Endothelial cell of umbilical vein (primary cell): Measurements from ENCODE around the gene IRAK1BP1. TPM values are rescaled to one million over a fixed set of nuclear protein-coding genes. Genes with fewer than 3 reads are reported as not detected.

Source experiments
- BruUV-seq: library from RNA; stranded (reverse); fragments of 400-500 nt; replicated peaks from 2 replicates; lab custom pipeline; 2021; lab: Mats Ljungman, UMichigan
- CTCF ChIA-PET: fragments of 300-600, 350-600 bp; sonication (Branson Sonifier 250); formaldehyde crosslinking; loops from one replicate; lab custom pipeline; 2021; ENCODE audit warnings: antibody characterized with exemption, inconsistent platforms; lab: Charles Lee
- POLR2A ChIA-PET: fragments of 300-600, 350-600 bp; sonication (Branson Sonifier 250); formaldehyde crosslinking; loops from one replicate; lab custom pipeline; 2021; ENCODE audit warnings: antibody characterized with exemption, inconsistent platforms; lab: Charles Lee
- DNase-seq: peaks from one replicate; pipeline ENCODE4 v3.0.0-alpha.2; 2011; ENCODE audit warnings: low read depth, low spot score
- FAIRE-seq: peaks from 2 replicates; lab custom pipeline; 2011; peaks lifted over from hg19 to GRCh38; lab: Jason Lieb, UNC
- H2AFZ ChIP-seq: 2 replicates; pipeline ENCODE4 v1.6.0; 2012; ENCODE audit warnings: low read depth, low read length, control low read depth, inconsistent platforms
- H3K27ac ChIP-seq: 2 replicates; pipeline ENCODE4 v1.5.1; 2011; ENCODE audit warnings: low read depth, mild to moderate bottlenecking, control low read depth, low read length, moderate library complexity; ENCODE audit not compliant: insufficient read depth
- H3K27me3 ChIP-seq, 2 experiments: 2 replicates each; pipeline versions ENCODE4 v1.6.0 to v1.6.1; 2011; ENCODE audit warnings: low read length in 2 of 2, mixed read lengths in 1 of 2; ENCODE audit not compliant: control insufficient read depth in 2 of 2, insufficient read depth in 2 of 2
- H3K36me3 ChIP-seq, 2 experiments: 2 replicates in 1 of 2; 3 replicates in 1 of 2; pipeline ENCODE4 v1.5.1; 2011; ENCODE audit warnings: low read length in 2 of 2, mild to moderate bottlenecking in 1 of 2, moderate library complexity in 1 of 2; ENCODE audit not compliant: control insufficient read depth in 2 of 2, insufficient read depth in 2 of 2; ENCODE audit errors: extremely low read depth in 1 of 2
- H3K4me1 ChIP-seq: 3 replicates; pipeline ENCODE4 v1.5.1; 2011; ENCODE audit warnings: mild to moderate bottlenecking, low read length; ENCODE audit not compliant: control insufficient read depth, insufficient read depth; ENCODE audit errors: extremely low read depth
- H3K4me2 ChIP-seq: 2 replicates; pipeline ENCODE4 v1.6.1; 2011; ENCODE audit warnings: low read length, control low read depth, mixed read lengths; ENCODE audit not compliant: insufficient read depth
- H3K4me3 ChIP-seq, 3 experiments: fragments of 200-600 bp in 1 of 3; sonication (generic), shearing (Covaris generic) in 1 of 3; replicated peaks in 1 of 3; 2 replicates each; pipeline ENCODE4 v1.5.1; 2011 to 2016; ENCODE audit warnings: control low read depth in 3 of 3, low read length in 3 of 3, mild to moderate bottlenecking in 2 of 3, inconsistent platforms in 1 of 3, low read depth in 1 of 3, moderate library complexity in 1 of 3; ENCODE audit not compliant: insufficient read depth in 1 of 3
- H3K79me2 ChIP-seq: 2 replicates; pipeline ENCODE4 v1.6.0; 2012; ENCODE audit warnings: low read length, inconsistent platforms; ENCODE audit not compliant: control insufficient read depth, insufficient read depth
- H3K9ac ChIP-seq: replicated peaks from 2 replicates; pipeline ENCODE3; 2011; ENCODE audit warnings: low read length, control low read depth; ENCODE audit not compliant: insufficient read depth; ENCODE audit errors: extremely low read depth
- H3K9me1 ChIP-seq: replicated peaks from 3 replicates; pipeline ENCODE4 v1.6.0; 2011; ENCODE audit warnings: mild to moderate bottlenecking, low read length; ENCODE audit not compliant: control insufficient read depth, insufficient read depth; ENCODE audit errors: extremely low read depth
- H3K9me3 ChIP-seq: replicated peaks from 2 replicates; pipeline ENCODE4 v1.5.1; 2012; ENCODE audit warnings: low read length, inconsistent platforms; ENCODE audit not compliant: control insufficient read depth, insufficient read depth
- H4K20me1 ChIP-seq: replicated peaks from 2 replicates; pipeline ENCODE3; 2011; ENCODE audit warnings: mild to moderate bottlenecking, low read length; ENCODE audit not compliant: control insufficient read depth, insufficient read depth; ENCODE audit errors: extremely low read depth
- CTCF ChIP-seq, 2 donors: IDR thresholded peaks; 1 replicate in 1 of 2; 2 replicates in 1 of 2; pipeline ENCODE4 v1.5.1; 2011; ENCODE audit warnings: low read length in 2 of 2, mild to moderate bottlenecking in 2 of 2, moderate library complexity in 2 of 2, control low read depth in 1 of 2, inconsistent platforms in 1 of 2, low read depth in 1 of 2; ENCODE audit not compliant: insufficient read depth in 1 of 2; ENCODE audit errors: extremely low read depth in 1 of 2
- EZH2 ChIP-seq: IDR thresholded peaks from 2 replicates; pipeline ENCODE4 v1.6.1; 2012; ENCODE audit warnings: borderline replicate concordance, low read depth, mild to moderate bottlenecking, moderate library complexity, low read length, inconsistent platforms; ENCODE audit not compliant: severe bottlenecking
- FOS ChIP-seq: IDR thresholded peaks from 2 replicates; pipeline ENCODE4 v1.6.1; 2011; ENCODE audit warnings: mild to moderate bottlenecking, low read length, moderate library complexity, borderline replicate concordance; ENCODE audit not compliant: insufficient read depth
- GATA2 ChIP-seq: IDR thresholded peaks from 2 replicates; pipeline ENCODE4 v1.7.0; 2011; ENCODE audit warnings: low read depth, mild to moderate bottlenecking, moderate library complexity, mixed read lengths, low read length; ENCODE audit not compliant: insufficient read length, insufficient read depth
- JUN ChIP-seq: IDR thresholded peaks from 2 replicates; pipeline ENCODE4 v1.6.1; 2011; ENCODE audit warnings: borderline replicate concordance, low read depth; ENCODE audit not compliant: insufficient read length, insufficient read depth
- MAX ChIP-seq: IDR thresholded peaks from 2 replicates; pipeline ENCODE4 v1.6.1; 2011; ENCODE audit not compliant: insufficient read depth, insufficient read length
- MYC ChIP-seq: IDR thresholded peaks from one replicate; pipeline ENCODE4 v1.6.1; 2011; ENCODE audit warnings: mild to moderate bottlenecking, low read depth, low read length
- POLR2A ChIP-seq: IDR thresholded peaks from 2 replicates; pipeline ENCODE4 v1.6.1; 2012; ENCODE audit warnings: low read depth, mild to moderate bottlenecking, control low read depth, low read length
- POLR2AphosphoS5 ChIP-seq: IDR thresholded peaks from 2 replicates; pipeline ENCODE4 v1.6.1; 2012; ENCODE audit warnings: low read depth, mild to moderate bottlenecking, control low read depth, low read length, moderate library complexity; ENCODE audit not compliant: insufficient read depth
- dilution Hi-C: fragments of 300-500 bp; cut with MboI; formaldehyde crosslinking; loops from one replicate; pipeline ENCODE4 v1.15.0; 2019; ENCODE audit warnings: low sequenced_read_pairs; ENCODE audit not compliant: extremely low pct_ligation_motif_present
- intact Hi-C: fragments of 100-400 bp; cut with micrococcal nuclease; formaldehyde crosslinking; loops from one replicate; pipeline ENCODE4 v1.10.0; 2022
- polyA plus RNA-seq, 4 experiments: library from polyadenylated mRNA; depleted of rRNA in 3 of 4; stranded (reverse) in 3 of 4; unstranded in 1 of 4; fragments of >200 nt; gene quantifications; 2 replicates each; pipeline versions ENCODE4 v1.2.1 to v1.2.3, GENCODE V29; 2011 to 2012; ENCODE audit warnings: missing spikeins in 1 of 4
- total RNA-seq: library from RNA; stranded (reverse); gene quantifications from 2 replicates; pipeline ENCODE4 v1.2.3, GENCODE V29; 2021

IRAK1BP1 gene
- total and polyA plus RNA-seq, 2 donors (not counting 3 experiments of a cell fraction or from before 2014, with no cell fraction given) = 1.8 to 3.0 TPM

- DNase-seq = no peak
- FAIRE-seq = no peak
- dilution Hi-C loops (no loop called here), intact Hi-C loops (no loop called here)
- H3K4me3 ChIP-seq = no peak overlapping the region
- no peaks in the 10 kb centered on the region for H3K4me1 ChIP-seq
- POLR2A ChIA-PET = no interaction called here
- TF ChIP-seq MAX (no peak), CTCF (IDR thresholded peaks at IDR 0.05; ENCODE audit: extremely low read depth in 1 of 2, insufficient read depth in 1 of 2, low read depth in 1 of 2, low read length in 2 of 2) (no peak), POLR2A (no peak), GATA2 (no peak), POLR2AphosphoS5 (no peak), EZH2 (no peak), MYC (no peak), JUN (no peak), FOS (no peak)
- H3K79me2 ChIP-seq = no peaks in the 10 kb centered on the region
- H4K20me1 ChIP-seq = no peaks in the 10 kb centered on the region
- H3K9me1 ChIP-seq = no peaks in the 10 kb centered on the region
- H3K27ac ChIP-seq = no peak overlapping the region
- no peaks in the 10 kb centered on the region for H3K27me3 ChIP-seq
- no TSS peak for BruUV-seq
- H2AFZ ChIP-seq = no peak overlapping the region
- H3K9me3 ChIP-seq = no peaks in the 10 kb centered on the region
- H3K9ac ChIP-seq = no peak overlapping the region
- no peak overlapping the region for H3K4me2 ChIP-seq
- H3K36me3 ChIP-seq = no peaks in the 10 kb centered on the region
- CTCF ChIA-PET = no interaction called here
Observed at GRCh38 chr6:78850621-78851020, 16.7 kb upstream of the IRAK1BP1 start.
